DOHH2 (cell line): Measurements from ENCODE around the gene ANKRD1.
"Not testable (repeated sequence)": the region's sequence is repeated elsewhere in the genome, so short reads cannot be mapped to it uniquely, and the experiment has no call there.

Experiments used
- H3F3A ChIP-seq: fragments of 200-600 bp; sonication (generic), shearing (Covaris generic); 2 replicates; pipeline ENCODE4 v1.6.0; 2016; ENCODE audit warnings: antibody characterized with exemption, mild to moderate bottlenecking; ENCODE audit not compliant: control insufficient read depth, insufficient read depth
- H3K27ac ChIP-seq: fragments of 200-600 bp; sonication (generic); 2 replicates; pipeline ENCODE4 v1.5.1; 2014; ENCODE audit warnings: low read depth, mild to moderate bottlenecking, low read length, moderate library complexity
- H3K27me3 ChIP-seq: fragments of 200-600 bp; sonication (generic); 2 replicates; pipeline ENCODE4 v1.6.1; 2014; ENCODE audit warnings: mild to moderate bottlenecking, low read length, mixed read lengths; ENCODE audit not compliant: control insufficient read depth
- H3K36me3 ChIP-seq: fragments of 200-600 bp; sonication (generic); 2 replicates; pipeline ENCODE4 v1.6.1; 2014; ENCODE audit warnings: mild to moderate bottlenecking, low read length, moderate library complexity, mixed read lengths; ENCODE audit not compliant: control insufficient read depth
- H3K4me1 ChIP-seq: fragments of 200-600 bp; sonication (generic); 2 replicates; pipeline ENCODE4 v1.6.1; 2014; ENCODE audit warnings: mild to moderate bottlenecking, low read length, mixed read lengths; ENCODE audit not compliant: control insufficient read depth
- H3K4me2 ChIP-seq: fragments of 200-600 bp; sonication (generic); 2 replicates; pipeline ENCODE4 v1.6.0; 2014; ENCODE audit warnings: mild to moderate bottlenecking, low read length, moderate library complexity
- H3K4me3 ChIP-seq: fragments of 200-600 bp; sonication (generic); 2 replicates; pipeline ENCODE4 v1.5.1; 2014; ENCODE audit warnings: mild to moderate bottlenecking, low read length, mixed read lengths
- H3K79me2 ChIP-seq: fragments of 200-600 bp; sonication (generic); 2 replicates; pipeline ENCODE4 v1.6.1; 2014; ENCODE audit warnings: mild to moderate bottlenecking, low read length, mixed read lengths; ENCODE audit not compliant: control insufficient read depth
- H3K9me2 ChIP-seq: fragments of 200-600 bp; sonication (generic); replicated peaks from 2 replicates; pipeline ENCODE4 v1.6.1; 2014; ENCODE audit warnings: mild to moderate bottlenecking, low read length, mixed read lengths; ENCODE audit not compliant: control insufficient read depth
- H3K9me3 ChIP-seq: fragments of 200-600 bp; sonication (generic); 2 replicates; pipeline ENCODE4 v1.6.1; 2014; ENCODE audit warnings: antibody characterized with exemption, low read length, mixed read lengths; ENCODE audit not compliant: control insufficient read depth, insufficient read depth
- H4K20me1 ChIP-seq: fragments of 200-600 bp; sonication (generic); 2 replicates; pipeline ENCODE4 v1.6.0; 2014; ENCODE audit warnings: low read depth, mild to moderate bottlenecking, antibody characterized with exemption, low read length, moderate library complexity; ENCODE audit not compliant: control insufficient read depth, insufficient read depth
- CTCF ChIP-seq: fragments of 200-600 bp; sonication (generic); IDR thresholded peaks from one replicate; pipeline ENCODE4 v1.5.1; 2014; ENCODE audit warnings: antibody characterized with exemption, mild to moderate bottlenecking, low read depth, low read length; ENCODE audit not compliant: poor library complexity, severe bottlenecking
- EZH2phosphoT487 ChIP-seq: fragments of 200-600 bp; sonication (generic); IDR thresholded peaks from 2 replicates; pipeline ENCODE4 v1.6.1; 2017; ENCODE audit warnings: borderline replicate concordance, mild to moderate bottlenecking, antibody characterized with exemption, low read length, moderate library complexity, mixed read lengths

Gene ANKRD1

GRCh38 chr10:90947030-90947960 lies 26.4 kb upstream of the ANKRD1 start:
- Histone ChIP-seq H4K20me1 (no peaks in the 10 kb centered on the region), H3K27ac (no peak overlapping the region)

DNA sequence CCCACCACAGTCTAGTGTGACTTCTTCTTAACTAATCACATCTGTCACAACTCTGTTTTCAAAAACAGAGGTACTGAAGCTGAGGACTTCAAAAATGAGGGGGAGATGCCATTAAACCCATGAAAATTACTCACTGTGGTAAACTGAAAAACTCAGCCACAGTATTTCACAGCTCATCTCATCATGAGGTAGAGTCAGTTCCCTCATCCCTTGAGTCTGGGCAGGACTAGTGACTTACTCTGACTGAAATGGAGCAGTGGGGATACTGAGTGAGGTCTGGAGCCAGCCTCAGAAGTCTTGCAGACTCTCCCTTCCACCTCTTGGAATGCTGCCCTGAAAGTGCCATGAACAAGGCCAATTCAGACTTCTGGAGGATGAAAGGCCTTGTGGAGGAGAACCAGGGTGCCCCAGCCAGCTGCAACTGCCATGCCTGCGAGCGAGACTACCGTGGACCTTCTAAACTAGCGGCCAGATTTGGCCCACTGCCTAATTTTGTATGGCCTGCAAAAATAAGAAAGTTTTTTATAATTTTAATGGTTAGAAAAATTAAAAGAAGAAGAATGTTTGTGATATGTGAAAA lies 24.7 kb upstream of the ANKRD1 start:
- H3K4me3 ChIP-seq: no peak overlapping the region
- no peak overlapping the region for H3K27ac ChIP-seq
- H3K4me1 ChIP-seq: peaks cover 15% of the 10 kb centered on the region
- H3K9me2 ChIP-seq: no peaks in the 10 kb centered on the region
- no peaks in the 10 kb centered on the region for H4K20me1 ChIP-seq
- H3K36me3 ChIP-seq: no peaks in the 10 kb centered on the region
- no peaks in the 10 kb centered on the region for H3K79me2 ChIP-seq
- H3K27me3 ChIP-seq: no peaks in the 10 kb centered on the region
- TF ChIP-seq EZH2phosphoT487 (no peak), CTCF (no peak)
- no peaks in the 10 kb centered on the region for H3F3A ChIP-seq
- no peaks in the 10 kb centered on the region for H3K9me3 ChIP-seq
- no peak overlapping the region for H3K4me2 ChIP-seq

More at GRCh38 chr10:90947030-90947960, 26.4 kb upstream of the ANKRD1 start:
- Histone ChIP-seq H3K9me2 (no peaks in the 10 kb centered on the region), H3K4me1 (peaks cover 15% of the 10 kb centered on the region), H3K36me3 (no peaks in the 10 kb centered on the region), H3K27me3 (no peaks in the 10 kb centered on the region), H3K4me2 (peak overlapping the region; percentile 21), H3F3A (no peaks in the 10 kb centered on the region), H3K79me2 (no peaks in the 10 kb centered on the region), H3K4me3 (0 out of 2 replicates have a peak overlapping the region, but pooled peaks have one; percentile 6), H3K9me3 (no peaks in the 10 kb centered on the region)
- no peak for TF ChIP-seq EZH2phosphoT487
- no peak for TF ChIP-seq CTCF

GRCh38 chr10:90944749-90945148 lies 23.9 kb upstream of the ANKRD1 start:
- TF ChIP-seq CTCF: no peak
- TF ChIP-seq EZH2phosphoT487: no peak
- no peak overlapping the region for H3K27ac ChIP-seq
- H3K27me3 ChIP-seq: no peaks in the 10 kb centered on the region
- no peak overlapping the region for H3K4me3 ChIP-seq
- no peak overlapping the region for H3K4me2 ChIP-seq
- H3K9me3 ChIP-seq: no peaks in the 10 kb centered on the region
- H3K9me2 ChIP-seq: no peaks in the 10 kb centered on the region
- H3K36me3 ChIP-seq: no peaks in the 10 kb centered on the region
- no peaks in the 10 kb centered on the region for H3F3A ChIP-seq
- H3K4me1 ChIP-seq: peaks cover 15% of the 10 kb centered on the region
- H3K79me2 ChIP-seq: no peaks in the 10 kb centered on the region
- H4K20me1 ChIP-seq: no peaks in the 10 kb centered on the region

DNA sequence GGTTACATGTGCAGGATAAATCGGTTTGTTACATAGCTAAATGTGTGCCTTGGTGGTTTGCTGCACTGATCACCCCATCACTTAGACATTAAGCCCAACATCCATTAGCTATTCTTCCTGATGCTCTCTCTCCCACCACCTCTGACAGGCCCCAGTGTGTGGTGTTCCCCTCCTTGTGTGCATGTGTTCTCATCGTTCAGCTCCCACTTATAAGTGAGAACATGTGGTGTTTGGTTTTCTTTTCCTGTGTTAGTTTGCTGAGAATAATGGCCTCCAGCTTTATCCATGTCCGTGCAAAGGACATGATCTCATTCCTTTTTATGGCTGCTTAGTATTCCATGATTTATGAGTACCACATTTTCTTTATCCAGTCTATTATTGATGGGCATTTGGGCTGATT lies 22.1 kb upstream of the ANKRD1 start:
- not testable (repeated sequence) for H3K79me2 ChIP-seq, H3K4me3 ChIP-seq, H3K9me2 ChIP-seq, H3K9me3 ChIP-seq, H4K20me1 ChIP-seq, H3K36me3 ChIP-seq, H3K27me3 ChIP-seq, H3K4me2 ChIP-seq, H3F3A ChIP-seq, H3K27ac ChIP-seq
- peaks cover 15% of the 10 kb centered on the region for H3K4me1 ChIP-seq
